Heart right ventricle (tissue), 16 donors: ENCODE results near the gene COL6A3. TPM values are rescaled to one million over a fixed set of nuclear protein-coding genes. Genes with fewer than 3 reads are reported as not detected.

Experiments used
- ATAC-seq, 8 donors: fragments of 200-7000 bp; cut with Tn5 transposase; one replicate each; pipeline ENCODE4 v1.9.1; 2020; ENCODE audit warnings: mild to moderate bottlenecking in 8 of 8, moderate library complexity in 8 of 8, moderate number of reproducible peaks in 1 of 8
- DNase-seq, 2 donors: peaks; one replicate each; pipeline ENCODE4 v3.0.0-alpha.2; 2020
- H3K27ac ChIP-seq, 10 donors: fragments of 200-600 bp; sonication (generic) in 2 of 10; one replicate each; pipeline versions ENCODE4 v1.5.0 to v1.8.0; 2020 to 2022; ENCODE audit warnings: mild to moderate bottlenecking in 3 of 10
- H3K27me3 ChIP-seq, 7 donors: fragments of 200-600 bp; one replicate each; pipeline ENCODE4 v1.8.0; 2021 to 2022; ENCODE audit warnings: mild to moderate bottlenecking in 2 of 7
- H3K36me3 ChIP-seq, 9 donors: fragments of 200-600 bp; sonication (generic) in 1 of 9; one replicate each; pipeline versions ENCODE4 v1.5.0 to v1.8.0; 2020 to 2022; ENCODE audit warnings: mild to moderate bottlenecking in 2 of 9
- H3K4me1 ChIP-seq, 9 donors: fragments of 200-600 bp; sonication (generic) in 1 of 9; one replicate each; pipeline versions ENCODE4 v1.5.0 to v1.8.0; 2020 to 2022; ENCODE audit warnings: mild to moderate bottlenecking in 4 of 9
- H3K4me3 ChIP-seq, 10 donors: fragments of 200-600 bp; sonication (generic) in 2 of 10; one replicate each; pipeline versions ENCODE4 v1.5.0 to v1.8.0; 2020 to 2022; ENCODE audit warnings: mild to moderate bottlenecking in 7 of 10, moderate library complexity in 2 of 10
- H3K9me3 ChIP-seq, 11 donors: fragments of 200-600 bp in 10 of 11; sonication (generic) in 2 of 11; one replicate each; pipeline versions ENCODE4 v1.5.0 to v1.8.0; 2013 to 2022; ENCODE audit warnings: mild to moderate bottlenecking in 2 of 11, control low read depth in 1 of 11, moderate library complexity in 1 of 11
- CTCF ChIP-seq, 9 donors: fragments of 200-600 bp; sonication (generic) in 2 of 9; IDR thresholded peaks; one replicate each; pipeline versions ENCODE4 v1.5.0 to v1.8.0; 2021 to 2022; ENCODE audit warnings: antibody characterized with exemption in 9 of 9, mild to moderate bottlenecking in 5 of 9, moderate library complexity in 1 of 9
- WGBS, 2 donors: extraction: QIAGEN DNeasy Blood & Tissue Kit; methylation state at CpG; one replicate each; pipeline ENCODE4 v1.1.7; 2013; ENCODE audit warnings: inconsistent platforms in 1 of 2; 5-methylcytosine and 5-hydroxymethylcytosine counted together
- intact Hi-C, 10 donors: fragments of 100-400 bp; cut with DNase I; formaldehyde crosslinking; loops; one replicate each; pipeline versions ENCODE4 v1.11.1 to v1.14.2; 2022
- polyA plus RNA-seq, 2 donors: library from polyadenylated mRNA; stranded (reverse); fragments of 200-250 nt; gene quantifications; one replicate each; pipeline ENCODE4 v1.2.3, GENCODE V29; 2013
- total RNA-seq, 10 donors: library from RNA; stranded (reverse); fragmentation: NEBNext Ultra II Directional in 3 of 10; extraction: Animal tissue kit (Norgen Biotek cat#: 25700) in 3 of 10; gene quantifications; one replicate each; pipeline versions ENCODE4 v1.2.1 to v1.2.4, GENCODE V29; 2021 to 2023
- donor health status: Arrhythmogenic right ventricular cardiomyopathy.
- donor health status: ischemic (EF 13 %, LVEDD 7.1; RV severe dilation, severe dysfunction).
- donor health status: healthy with polysubstance abuse.
- donor health status: DM: no; HTN: yes; CAD: no.
- donor health status: DM: no; HTN: no; CAD: no.
- donor health status: ischemic (EF 25% LVEDD 6.9; RV normal size, moderate dysfunction).
- donor health status: ischemic (EF 25% LVEDD 5.7; RV mildly dilated, moderate dysfunction).
- donor health status: healthy.
- donor health status: DM: yes; HTN: yes; CAD: no.
- donor health status: Ischemic cardiomyopathy.
- donor health status: ischemic (EF 35%, LVEDD 5.7; RV mildly dilated, moderate dysfunction).
- donor health status: nonischemic (EF 11% LVEDD 7.7; RV severe dilation, severe dysfunction).
- donor health status: DM: yes; HTN: yes; CAD: no.
- donor health status: PGD.
- donor health status: ischemic (EF 29% LVEDD 5.4; RV normal size, mild dysfunction).
- donor health status: nonischemic (EF 23%, LVEDD 6.1; RV moderate dilation, normal function).

The COL6A3 gene
- total and polyA plus RNA-seq, 12 donors, result 27.7 to 222 (median 47.5) TPM

GRCh38 chr2:237457388-237457941 is 43.5 kb upstream of the COL6A3 start:
- no peak for ATAC-seq
- intact Hi-C loops, result no loop called here
- TF ChIP-seq CTCF (IDR thresholded peaks at IDR 0.05), result no peak
- no peak overlapping the region for H3K4me3 ChIP-seq
- H3K4me1 ChIP-seq, result peaks cover 2 to 26% (median 13%) of the 10 kb centered on the region in 9 donors
- no peaks in the 10 kb centered on the region for H3K36me3 ChIP-seq
- no peaks in the 10 kb centered on the region for H3K9me3 ChIP-seq
- no peak overlapping the region for H3K27ac ChIP-seq
- no peak for DNase-seq
- WGBS, 2 donors, result 94 to 97% methylated on average over 2 of the region's 2 CpGs
- H3K27me3 ChIP-seq, result peaks cover 0 to 5% (median 0%) of the 10 kb centered on the region in 7 donors

- DNase-seq, result peak; percentile 71 to 72
- Histone ChIP-seq H3K4me3 (no peak overlapping the region), H3K27me3 (peaks cover 0 to 8% (median 0%) of the 10 kb centered on the region in 7 donors), H3K36me3 (no peaks in the 10 kb centered on the region), H3K9me3 (no peaks in the 10 kb centered on the region), H3K27ac (peak overlapping the region in 6 of 10 donors; percentile 2 to 67 (median 40)), H3K4me1 (peaks cover 2 to 38% (median 18%) of the 10 kb centered on the region in 9 donors)
- intact Hi-C loops, result no loop called here
- ATAC-seq, result peak; percentile 83 to 94 (median 87)
- 46 to 58% methylated on average over 11 of the region's 11 CpGs for WGBS, 2 donors
- no peak for TF ChIP-seq CTCF (IDR thresholded peaks at IDR 0.05)
Observed at GRCh38 chr2:237456200-237456843, 42.4 kb upstream of the COL6A3 start.

GRCh38 chr2:237455764-237456163 is 41.8 kb upstream of the COL6A3 start:
- ATAC-seq, result peak in 4 of 8 donors; percentile 18 to 23 (median 20)
- Histone ChIP-seq H3K4me1 (peaks cover 2 to 42% (median 21%) of the 10 kb centered on the region in 9 donors), H3K27ac (peak overlapping the region in 6 of 10 donors; percentile 2 to 67 (median 40)), H3K4me3 (no peak overlapping the region), H3K27me3 (peaks cover 0 to 8% (median 0%) of the 10 kb centered on the region in 7 donors), H3K9me3 (no peaks in the 10 kb centered on the region), H3K36me3 (no peaks in the 10 kb centered on the region)
- DNase-seq, result no peak
- no peak for TF ChIP-seq CTCF (IDR thresholded peaks at IDR 0.05)
- 75 to 81% methylated on average over 5 of the region's 5 CpGs for WGBS, 2 donors
- intact Hi-C loops, result no loop called here

- 69 to 77% methylated on average over 3 of the region's 3 CpGs for WGBS, 2 donors
- Histone ChIP-seq H3K9me3 (no peaks in the 10 kb centered on the region), H3K4me3 (no peak overlapping the region), H3K27me3 (peaks cover 0 to 8% (median 0%) of the 10 kb centered on the region in 7 donors), H3K27ac (no peak overlapping the region), H3K4me1 (peaks cover 16 to 62% (median 39%) of the 10 kb centered on the region in 9 donors), H3K36me3 (no peaks in the 10 kb centered on the region)
- intact Hi-C loops, result no loop called here
- DNase-seq (no peak), ATAC-seq (no peak)
- TF ChIP-seq CTCF (IDR thresholded peaks at IDR 0.05), result no peak
Observed at GRCh38 chr2:237453671-237454070, 39.7 kb upstream of the COL6A3 start.
